NCI-H128 (cell line): ENCODE measurements around the gene FRMPD2.
"Not testable (repeated sequence)": the region's sequence is repeated elsewhere in the genome, so short reads cannot be mapped to it uniquely, and the experiment has no call there.

Experiments
- DNase-seq: peaks from one replicate; lab custom pipeline; 2025; ENCODE audit not compliant: unreplicated experiment; lab: John Stamatoyannopoulos, UW

Gene FRMPD2

GRCh38 chr10:48206482-48207250 is 67.8 kb downstream of the FRMPD2 start:
- DNase-seq, result no peak

- DNase-seq, result no peak
Observed at GRCh38 chr10:48205918-48206317, 68.6 kb downstream of the FRMPD2 start.

DNA sequence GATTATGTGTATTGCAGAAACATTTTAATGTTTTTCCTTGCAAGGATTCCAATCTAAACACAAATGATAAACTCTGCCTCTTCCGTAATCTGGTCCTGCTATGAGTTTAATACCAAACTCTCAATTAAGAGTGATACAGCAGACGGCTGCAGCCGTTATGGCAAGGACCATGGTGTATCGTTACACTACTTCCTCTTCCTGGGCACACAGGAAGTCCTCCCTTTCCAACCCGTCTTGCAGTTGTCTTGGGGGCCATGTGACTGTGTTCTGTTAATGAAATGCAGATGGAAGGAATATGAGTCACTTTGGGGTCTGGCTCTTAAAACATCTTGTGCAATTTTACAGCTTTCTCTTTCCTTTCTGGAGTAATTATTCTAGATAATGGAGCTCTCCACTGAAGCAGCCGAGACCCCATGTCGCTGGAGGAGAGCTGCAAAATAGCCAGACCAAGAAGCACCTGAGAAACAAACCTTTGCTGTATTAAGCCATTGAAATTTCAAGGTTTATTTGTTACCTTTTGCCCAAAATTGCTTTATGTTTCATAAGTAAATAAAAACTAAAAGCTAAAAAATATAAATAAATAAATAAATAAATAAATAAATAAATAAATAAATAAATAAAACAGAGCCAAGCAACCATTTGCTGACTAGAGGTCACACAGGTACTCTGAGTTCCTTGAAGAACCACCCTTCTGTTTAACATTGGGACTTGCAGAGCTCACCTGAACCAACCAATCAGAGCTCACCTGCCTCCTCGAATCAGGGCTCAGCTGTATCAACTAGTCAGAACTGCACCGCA is 74.7 kb downstream of the FRMPD2 start:
- no peak for DNase-seq

GRCh38 chr10:48197236-48197899 is 77.1 kb downstream of the FRMPD2 start:
- DNase-seq, result no peak

- no peak for DNase-seq
Observed at GRCh38 chr10:48195803-48196202, 78.7 kb downstream of the FRMPD2 start.

- no peak for DNase-seq
Observed at GRCh38 chr10:48194830-48195229, 79.7 kb downstream of the FRMPD2 start.

GRCh38 chr10:48193556-48193955 is 80.9 kb downstream of the FRMPD2 start:
- DNase-seq, result no peak

DNA sequence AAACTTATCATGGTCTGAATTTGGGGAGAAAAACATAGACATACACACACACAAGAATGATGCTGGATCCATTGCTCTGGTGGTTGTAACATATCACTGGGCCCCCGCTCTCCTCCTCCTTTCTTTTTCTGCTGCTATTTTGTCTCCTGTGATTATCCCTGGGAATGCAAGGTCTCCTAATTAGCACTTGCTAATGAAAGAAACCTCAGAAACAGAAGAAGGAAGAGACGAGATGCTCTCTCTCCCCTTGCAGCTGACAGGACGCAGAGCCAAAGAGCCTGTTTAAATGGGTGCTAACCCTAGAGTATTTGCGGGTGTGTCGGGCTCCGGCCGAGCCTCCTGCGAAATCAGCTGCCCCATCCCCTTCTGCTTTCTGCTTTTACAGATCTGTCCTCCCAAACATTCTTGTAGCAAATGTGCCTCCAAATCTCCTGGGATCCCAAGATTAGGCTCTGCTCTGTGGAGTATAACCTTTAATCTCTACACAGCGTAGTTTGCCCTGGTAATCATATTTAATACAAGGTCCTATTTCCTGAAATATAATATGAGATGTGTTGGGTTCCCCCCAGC is 81.5 kb downstream of the FRMPD2 start:
- DNase-seq, result no peak

DNA sequence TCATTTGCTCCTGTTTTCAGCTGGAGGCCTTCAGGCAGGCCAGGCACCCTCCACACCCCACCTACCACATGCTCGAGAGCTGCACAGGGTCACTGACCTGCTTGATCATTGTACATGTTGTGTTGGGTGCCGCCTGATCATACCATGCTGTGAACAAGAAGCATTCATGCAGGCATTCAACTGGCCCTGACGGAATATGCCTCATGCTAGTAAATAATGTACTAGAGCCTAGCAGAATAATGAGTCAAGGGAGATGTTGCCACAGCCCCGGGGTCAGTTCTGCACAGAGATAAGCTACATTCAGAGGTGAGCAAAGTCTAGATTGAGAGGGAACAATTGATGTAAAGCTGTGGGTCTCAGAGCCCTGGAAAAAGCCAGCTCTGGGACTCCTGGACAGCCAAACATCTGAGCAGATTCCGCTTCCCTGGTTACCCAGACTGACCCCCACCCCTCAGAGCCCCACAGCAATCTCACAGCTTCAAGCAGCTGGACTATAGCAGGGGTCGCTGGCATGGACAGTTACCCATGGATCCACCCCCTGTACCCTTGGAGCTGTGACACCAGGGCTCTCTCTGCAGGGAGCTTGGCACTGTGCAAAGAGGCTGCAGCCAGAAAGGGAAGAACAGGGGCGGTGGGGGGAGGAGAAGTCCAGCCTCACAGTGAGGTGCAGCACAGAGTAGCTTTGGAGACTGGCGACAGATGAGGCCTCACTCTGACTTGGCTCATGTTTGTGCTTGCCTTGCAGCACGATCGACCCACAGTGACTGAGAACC is 86.6 kb downstream of the FRMPD2 start:
- no peak for DNase-seq

- no peak for DNase-seq
Observed at GRCh38 chr10:48187126-48187525, 87.4 kb downstream of the FRMPD2 start.

DNA sequence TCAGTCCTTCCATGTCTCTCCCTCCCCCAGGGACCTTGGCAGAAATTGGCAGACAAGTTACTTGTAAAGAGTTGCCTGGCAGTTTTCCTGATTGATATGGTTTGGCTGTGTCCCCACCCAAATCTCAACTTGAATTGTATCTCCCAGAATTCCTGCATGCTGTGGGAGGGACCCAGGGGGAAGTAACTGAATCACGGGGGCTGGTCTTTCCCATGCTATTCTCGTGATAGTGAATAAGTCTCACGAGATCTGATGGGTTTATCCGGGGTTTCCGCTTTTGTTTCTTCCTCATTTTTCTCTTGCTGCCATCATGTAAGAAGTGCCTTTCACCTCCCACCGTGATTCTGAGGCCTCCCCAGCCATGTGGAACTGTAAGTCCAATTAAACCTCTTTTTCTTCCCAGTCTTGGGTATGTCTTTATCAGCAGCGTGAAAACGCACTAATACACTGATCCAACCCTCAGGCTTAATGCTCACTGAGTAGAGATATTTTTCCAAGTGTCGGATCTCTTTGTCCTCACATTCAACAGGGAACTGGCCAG is 88.2 kb downstream of the FRMPD2 start:
- not testable (repeated sequence) for DNase-seq

- no peak for DNase-seq
Observed at GRCh38 chr10:48184224-48184623, 90.3 kb downstream of the FRMPD2 start.

DNA sequence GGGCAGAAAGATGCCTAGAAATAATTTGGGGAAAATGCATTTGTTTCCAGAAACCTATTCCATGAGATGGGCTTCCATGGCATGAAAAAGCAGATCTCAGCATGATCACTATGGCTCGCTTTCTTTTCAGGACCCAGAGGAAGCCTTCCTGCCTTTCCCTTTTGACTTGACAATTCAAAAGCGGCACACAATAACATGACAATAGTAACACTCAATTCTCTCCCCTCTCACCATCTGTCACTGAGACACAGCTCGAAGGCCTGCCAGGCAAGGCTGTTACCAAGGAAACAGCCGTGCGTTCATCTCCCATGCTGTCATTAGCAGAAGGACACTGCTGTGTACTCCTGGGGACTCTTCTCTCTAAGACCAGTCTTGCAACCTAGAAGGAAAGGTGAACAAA is 101.8 kb downstream of the FRMPD2 start:
- DNase-seq, result not testable (repeated sequence)

DNA sequence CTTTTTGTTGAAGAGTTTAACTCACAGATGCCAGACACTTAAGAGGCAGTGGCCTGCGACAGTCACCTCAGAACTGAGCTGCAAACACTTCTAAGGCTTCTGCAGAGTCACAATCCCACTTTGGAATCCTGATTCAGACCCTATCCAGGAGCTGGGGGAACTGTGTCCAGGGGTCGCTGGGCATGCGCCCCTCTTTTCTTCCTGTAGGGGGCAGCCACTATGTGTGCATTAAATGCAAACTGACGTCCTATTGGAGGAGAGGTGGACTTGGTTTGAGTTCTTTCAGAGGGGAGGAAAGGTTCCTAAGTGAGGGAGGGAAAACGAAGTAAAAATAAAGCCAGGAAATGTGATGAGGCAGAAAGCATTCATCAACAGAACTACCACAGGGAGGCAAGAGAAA is 113.8 kb downstream of the FRMPD2 start:
- not testable (repeated sequence) for DNase-seq

DNA sequence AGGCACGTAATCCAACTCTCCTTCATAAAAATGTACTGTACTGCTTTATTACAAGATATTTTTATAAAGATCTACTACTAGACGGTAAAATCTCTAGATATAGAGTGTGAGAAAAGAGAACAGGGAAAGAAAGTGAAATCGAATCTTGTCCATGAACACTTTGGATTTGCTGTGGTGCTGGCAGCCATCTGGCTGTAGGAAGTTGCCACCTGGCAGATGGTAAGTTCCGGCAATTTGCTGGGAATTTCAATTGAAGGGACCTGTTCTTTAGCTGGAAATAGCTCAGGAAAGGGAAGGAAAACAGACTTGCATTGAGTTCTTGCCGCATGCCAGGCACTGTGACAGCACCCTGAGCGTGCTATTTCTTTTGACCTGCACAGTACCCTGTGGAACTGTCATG is 114.3 kb downstream of the FRMPD2 start:
- DNase-seq, result not testable (repeated sequence)

GRCh38 chr10:48154211-48155140 is 120.0 kb downstream of the FRMPD2 start:
- DNase-seq, result not testable (repeated sequence)

GRCh38 chr10:48147643-48148042 is 126.9 kb downstream of the FRMPD2 start:
- not testable (repeated sequence) for DNase-seq

GRCh38 chr10:48143721-48144642 is 130.5 kb downstream of the FRMPD2 start:
- DNase-seq, result not testable (repeated sequence)
